HG02571 (cell line): ENCODE results near the gene NELFB.

Source experiments
- ATAC-seq: cut with Tn5 transposase; IDR thresholded peaks from one replicate; pipeline ENCODE4 v1.9.1; 2021; ENCODE audit warnings: mild to moderate bottlenecking, moderate library complexity; ENCODE audit not compliant: unreplicated experiment

The NELFB gene

DNA sequence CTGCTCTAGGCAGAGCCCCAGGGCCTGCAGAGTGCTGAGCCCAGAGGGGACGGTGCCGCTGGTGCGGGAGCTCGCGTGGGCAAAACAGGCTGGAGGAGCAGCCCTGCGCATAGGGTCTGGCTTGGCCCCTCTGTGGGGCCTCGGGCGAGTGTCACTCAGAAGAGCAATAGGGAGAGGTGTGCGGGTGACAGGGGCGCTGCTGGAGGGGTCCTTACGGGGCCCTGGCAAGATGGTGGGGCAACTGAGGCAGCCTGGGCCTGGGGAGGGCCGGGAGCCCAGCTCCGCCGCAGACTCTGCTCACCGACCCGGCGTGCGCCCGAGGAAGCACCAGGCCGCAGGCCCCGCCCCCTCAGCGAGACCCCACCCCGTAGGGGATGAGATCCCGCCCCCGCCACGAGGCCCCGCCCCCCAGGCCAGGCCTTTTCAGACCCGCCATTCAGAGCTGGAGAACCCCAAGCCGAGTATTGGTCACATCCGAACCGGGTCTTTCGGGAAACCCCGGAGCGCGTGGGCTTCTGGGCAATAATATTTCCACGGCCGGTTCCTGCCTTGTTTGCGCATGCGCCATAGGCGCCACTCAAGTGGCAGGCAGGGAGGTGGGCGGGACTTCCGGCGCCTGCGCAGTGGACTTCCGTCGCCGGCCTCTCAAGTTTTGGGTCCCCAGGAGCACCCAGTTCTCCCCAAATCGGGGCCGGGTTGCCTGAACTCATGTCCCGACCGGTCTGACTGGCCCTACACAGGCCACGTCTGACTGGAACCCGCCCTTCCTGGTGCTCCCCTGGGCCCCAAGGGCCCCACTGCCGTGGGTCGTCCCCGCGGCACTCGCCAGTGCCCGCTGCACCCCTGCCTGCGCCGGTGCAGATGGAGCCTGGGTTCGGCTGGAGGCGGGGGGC lies 31.8 kb upstream of the NELFB start:
- peak; percentile 60 for ATAC-seq

GRCh38 chr9:137224830-137225694 lies 30.1 kb upstream of the NELFB start, which contains the start of gene CYSRT1:
TSS of gene CYSRT1 (plus strand) at chr9:137225174. CDS start at chr9:137225622, 448 bp downstream.
- ATAC-seq: no peak

DNA sequence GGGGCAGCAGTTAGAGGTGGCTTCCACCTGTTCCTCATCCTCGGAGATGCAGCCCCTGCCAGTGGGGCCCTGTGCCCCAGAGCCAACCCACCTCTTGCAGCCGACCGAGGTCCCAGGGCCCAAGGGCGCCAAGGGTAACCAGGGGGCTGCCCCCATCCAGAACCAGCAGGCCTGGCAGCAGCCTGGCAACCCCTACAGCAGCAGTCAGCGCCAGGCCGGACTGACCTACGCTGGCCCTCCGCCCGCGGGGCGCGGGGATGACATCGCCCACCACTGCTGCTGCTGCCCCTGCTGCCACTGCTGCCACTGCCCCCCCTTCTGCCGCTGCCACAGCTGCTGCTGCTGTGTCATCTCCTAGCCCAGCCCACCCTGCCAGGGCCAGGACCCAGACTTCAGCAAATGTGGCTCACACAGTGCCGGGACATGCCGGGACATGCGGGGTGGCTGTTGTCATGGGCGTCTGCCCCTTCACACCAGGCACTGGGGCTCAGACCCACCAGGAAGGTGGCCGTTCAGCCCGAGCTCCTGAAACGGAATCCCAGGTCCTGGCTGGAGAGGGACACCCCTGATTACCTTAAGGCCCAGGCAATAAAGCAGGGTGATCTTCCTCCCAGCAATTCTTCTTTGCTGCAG lies 29.3 kb upstream of the NELFB start:
- ATAC-seq: no peak

DNA sequence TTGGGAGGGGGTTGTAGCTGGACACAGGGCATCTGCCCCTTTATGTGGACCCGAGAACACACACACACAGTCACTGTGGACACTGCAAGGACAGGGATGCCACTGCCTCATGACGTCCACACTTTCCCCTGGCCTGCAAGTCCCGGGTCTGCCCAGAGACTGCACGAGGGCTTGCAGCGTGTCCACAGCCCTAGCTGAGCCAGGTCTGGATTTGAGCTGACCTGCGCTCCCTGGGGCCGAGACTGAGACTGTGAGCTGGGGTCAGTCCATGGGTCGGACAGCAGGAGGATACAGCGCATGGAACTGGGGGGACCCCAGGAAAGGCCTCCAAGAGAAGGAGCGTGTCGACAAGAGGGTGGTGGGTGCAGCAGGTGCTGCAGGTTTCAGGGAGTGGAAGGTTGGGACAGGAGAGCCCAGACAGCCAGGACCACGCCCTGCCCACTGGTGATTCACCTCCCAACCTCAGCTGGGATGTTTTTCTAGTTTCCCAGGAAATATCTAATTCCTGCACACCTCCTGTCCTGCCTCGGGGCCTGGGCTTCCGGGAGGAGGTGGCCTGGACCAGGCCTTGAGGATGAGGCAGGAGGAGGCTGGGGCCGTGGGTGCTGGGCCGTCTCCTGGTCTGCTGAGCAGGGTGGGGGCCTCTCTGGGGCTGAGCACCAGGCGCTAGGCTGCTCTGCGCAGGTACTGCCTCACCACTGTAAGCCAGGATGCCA lies 28.6 kb upstream of the NELFB start:
- no peak for ATAC-seq

- ATAC-seq: no peak
Observed at GRCh38 chr9:137227054-137227852, 27.9 kb upstream of the NELFB start, which contains the start of gene RNF224. TSS of gene RNF224 (plus strand) at chr9:137227502. CDS start at chr9:137228336, 834 bp downstream.

DNA sequence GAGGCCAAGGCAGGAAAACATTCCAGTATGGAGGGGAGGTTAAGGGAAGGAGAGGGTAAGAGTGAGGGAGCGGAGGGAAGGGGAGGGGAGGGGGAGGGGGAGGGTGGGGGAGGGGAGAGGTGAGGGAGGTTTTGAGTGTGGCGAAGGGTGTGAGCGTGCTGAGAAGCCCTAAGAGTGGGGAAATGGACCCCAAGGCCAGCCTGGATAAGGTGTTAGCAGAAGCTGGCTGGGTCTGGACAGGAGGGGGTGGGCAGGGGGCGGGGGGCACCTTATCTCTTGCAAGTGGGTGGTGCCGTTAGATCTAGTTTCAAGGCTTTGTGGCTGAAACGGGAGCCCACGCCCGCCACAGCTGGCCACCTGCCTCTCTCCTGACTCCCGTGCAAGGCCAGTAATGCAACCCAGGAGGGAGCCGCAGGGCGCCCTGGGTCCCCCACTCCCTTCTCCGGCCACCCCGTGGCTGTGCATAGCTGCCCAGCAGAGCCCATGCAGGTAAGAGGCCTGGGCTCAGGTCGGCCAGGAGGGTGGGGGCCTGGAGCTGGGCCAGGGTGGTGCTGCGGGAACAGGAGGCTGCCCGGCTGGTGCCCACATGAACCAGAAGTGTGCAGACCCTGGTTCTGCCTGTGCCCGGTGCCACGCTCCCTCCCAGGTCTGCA lies 27.1 kb upstream of the NELFB start:
- no peak for ATAC-seq

- ATAC-seq: no peak
Observed at GRCh38 chr9:137228506-137228967, 26.6 kb upstream of the NELFB start.

DNA sequence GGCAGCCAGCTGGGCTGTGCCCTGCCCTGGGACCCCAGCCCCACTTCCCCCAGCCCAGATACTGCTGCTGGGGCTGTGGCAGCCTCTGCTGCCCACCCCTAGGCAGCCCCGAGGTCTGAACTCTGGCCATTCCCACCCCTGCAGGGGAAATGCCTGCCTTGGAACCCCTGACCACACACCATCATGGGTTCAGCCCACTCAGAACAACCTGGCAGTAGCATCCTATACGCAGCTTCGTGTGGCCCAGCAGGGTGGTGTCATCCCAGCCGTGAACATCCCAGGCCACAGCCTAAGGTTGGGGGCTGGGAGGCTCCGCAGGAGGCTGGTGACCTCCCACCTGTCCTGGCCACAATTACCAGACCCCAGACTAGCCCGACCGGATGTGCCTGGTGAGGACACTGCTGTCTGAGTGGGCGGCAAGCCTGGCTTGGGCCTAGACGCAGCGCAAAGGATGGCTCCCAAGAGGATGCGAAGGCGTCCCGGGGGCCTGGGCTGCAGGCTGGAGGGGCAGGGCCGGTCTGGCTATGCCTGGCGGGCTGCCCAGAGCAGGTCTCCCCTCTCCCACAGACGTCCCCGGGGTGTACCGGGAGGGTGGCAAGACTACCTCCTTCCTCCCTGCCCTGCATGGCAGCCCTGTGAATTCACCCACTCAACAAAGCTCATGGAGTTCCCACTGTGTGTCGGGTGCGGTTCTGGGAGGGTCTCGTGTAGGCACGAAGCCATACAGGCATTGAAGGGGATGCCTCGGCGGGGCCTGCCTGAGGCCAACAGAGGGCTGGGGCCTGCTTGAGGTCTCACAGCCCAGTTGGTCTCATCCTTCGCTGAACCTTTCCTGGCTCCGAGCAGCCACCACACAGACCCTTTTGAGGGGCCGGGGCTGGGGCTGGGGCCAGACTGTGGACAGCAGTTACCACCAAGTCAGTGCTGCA lies 25.9 kb upstream of the NELFB start:
- no peak for ATAC-seq

- no peak for ATAC-seq
Observed at GRCh38 chr9:137229903-137230704, 25.0 kb upstream of the NELFB start.

DNA sequence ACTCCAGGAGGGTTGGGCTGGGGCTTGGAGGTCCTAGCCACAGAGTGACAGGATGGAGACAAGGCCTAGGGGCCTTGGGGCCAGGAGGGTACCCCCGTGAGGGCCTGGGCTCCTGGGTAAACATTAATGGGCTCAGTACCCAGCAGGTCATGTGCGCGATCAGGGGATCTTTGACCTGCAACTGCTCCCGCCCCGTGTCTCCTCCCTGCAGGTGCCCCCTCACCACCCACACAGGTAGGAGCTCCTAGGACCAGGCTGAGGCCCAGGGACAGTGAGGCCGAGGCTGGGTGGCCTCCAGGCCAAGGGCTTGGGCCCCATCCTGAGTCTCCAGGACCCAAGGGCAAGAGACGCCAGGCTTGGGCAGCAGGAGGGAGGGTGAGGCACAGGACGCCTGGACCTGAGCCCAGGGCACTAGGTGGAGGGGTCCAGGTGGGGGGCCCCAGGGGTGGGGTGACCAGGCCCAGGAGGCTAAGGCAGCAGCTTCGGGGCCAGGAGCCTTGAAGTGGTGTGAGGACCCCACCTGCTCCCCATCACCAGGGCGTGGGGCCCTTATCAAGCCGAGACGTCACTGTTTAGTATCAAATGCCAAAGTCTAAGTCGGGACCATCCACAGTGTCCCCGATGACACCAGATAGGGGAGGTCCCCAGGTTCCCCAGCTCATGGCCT lies 24.3 kb upstream of the NELFB start, which contains the start of gene SLC34A3:
SLC34A3 (plus strand) TSS at position 197 of the 667 bp plus-strand sequence. CDS start 802 bp downstream, outside the sequence.
- ATAC-seq: no peak

DNA sequence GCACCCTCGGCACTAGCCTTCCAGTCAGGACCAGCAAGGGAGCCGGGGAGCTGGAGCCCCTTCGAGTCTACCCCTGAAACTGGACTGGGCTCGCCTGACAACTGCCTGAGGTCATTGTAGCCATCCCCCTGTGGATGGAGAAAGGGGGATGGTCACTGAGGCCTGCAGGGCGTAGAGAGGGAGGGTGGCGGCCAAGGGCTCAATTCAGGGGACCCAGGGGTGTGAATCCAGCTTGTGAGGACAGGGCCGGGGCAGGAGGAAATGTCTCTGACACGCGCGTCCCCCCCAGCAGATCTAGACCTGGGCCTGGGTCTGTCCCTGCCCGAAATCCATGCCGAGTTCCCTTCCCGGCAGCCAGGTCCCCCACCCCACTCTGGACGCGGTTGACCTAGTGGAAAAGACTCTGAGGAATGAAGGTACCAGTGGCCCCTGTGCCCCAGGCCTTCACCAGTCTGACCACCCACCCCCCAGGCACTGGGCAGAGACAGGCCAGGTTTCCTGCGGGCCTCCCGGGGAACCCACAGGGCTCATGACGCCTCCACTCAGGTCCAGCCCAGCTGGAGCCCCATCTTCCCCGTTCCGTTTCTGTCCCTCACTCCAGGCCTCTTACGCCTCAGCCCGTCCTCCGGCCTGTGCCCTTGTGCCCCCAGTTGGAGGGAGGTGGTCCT lies 23.6 kb upstream of the NELFB start:
- ATAC-seq: no peak

DNA sequence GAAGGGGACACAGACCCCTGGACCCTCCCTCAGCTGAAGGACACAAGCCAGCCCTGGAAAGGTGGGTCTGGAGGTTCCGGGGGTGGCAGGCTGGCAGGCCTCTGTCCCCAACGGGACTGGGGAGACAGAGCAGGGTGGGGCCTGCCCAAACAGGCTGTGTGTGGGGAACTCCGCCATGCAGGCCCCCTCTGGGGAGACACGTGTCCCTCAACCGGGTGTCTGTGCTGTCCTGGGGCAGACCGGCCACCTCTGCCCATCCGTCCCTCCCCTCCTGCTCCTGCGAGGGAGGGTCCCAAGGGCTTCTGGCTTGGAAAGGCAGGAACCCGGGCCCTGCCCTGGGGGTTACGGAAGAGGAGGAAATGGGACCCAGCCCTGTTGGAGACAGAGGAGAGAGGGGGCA lies 23.0 kb upstream of the NELFB start:
- no peak for ATAC-seq

GRCh38 chr9:137232510-137232909 lies 22.6 kb upstream of the NELFB start:
- no peak for ATAC-seq

DNA sequence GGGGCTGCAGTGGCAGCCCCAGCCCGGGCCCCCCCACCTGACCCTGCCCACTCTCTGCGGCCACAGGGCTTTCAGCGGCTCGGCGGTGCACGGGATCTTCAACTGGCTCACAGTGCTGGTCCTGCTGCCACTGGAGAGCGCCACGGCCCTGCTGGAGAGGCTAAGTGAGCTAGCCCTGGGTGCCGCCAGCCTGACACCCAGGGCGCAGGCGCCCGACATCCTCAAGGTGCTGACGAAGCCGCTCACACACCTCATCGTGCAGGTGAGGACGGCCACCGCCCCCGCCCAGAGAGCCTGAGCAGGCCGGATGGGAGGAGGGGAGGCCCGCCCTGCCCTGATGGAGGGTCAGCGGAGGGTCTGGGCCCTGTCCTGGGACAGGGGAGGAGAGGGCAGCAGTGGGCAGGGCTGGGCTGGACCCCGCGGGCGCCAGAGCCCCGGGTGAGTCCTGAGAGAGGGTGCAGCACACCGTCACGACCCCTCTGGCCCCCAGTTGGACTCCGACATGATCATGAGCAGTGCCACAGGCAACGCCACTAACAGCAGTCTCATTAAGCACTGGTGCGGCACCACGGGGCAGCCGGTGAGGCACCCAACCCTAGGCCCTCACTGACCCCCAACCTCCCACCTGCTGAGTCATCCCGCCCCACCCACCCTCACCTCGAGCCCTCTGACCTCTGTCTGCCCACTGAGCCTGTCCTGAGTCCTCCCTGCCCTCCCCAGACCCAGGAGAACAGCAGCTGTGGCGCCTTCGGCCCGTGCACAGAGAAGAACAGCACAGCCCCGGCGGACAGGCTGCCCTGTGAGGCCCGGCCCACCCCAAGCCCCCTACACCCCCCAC lies 21.8 kb upstream of the NELFB start:
- ATAC-seq: no peak

GRCh38 chr9:137234055-137234697 lies 21.0 kb upstream of the NELFB start:
- ATAC-seq: no peak
